Ecto neural progenitor cell (in vitro differentiated cells): Measurements from ENCODE around the gene VDAC2.

Experiments used
- DNase-seq: peaks from one replicate; pipeline ENCODE4 v3.0.0-alpha.2; 2018; ENCODE audit warnings: low spot score

VDAC2 gene

GRCh38 chr10:75253281-75254220, 43.0 kb downstream of the VDAC2 start:
- DNase-seq = no peak

- no peak for DNase-seq
Measured at GRCh38 chr10:75254739-75255138, 44.1 kb downstream of the VDAC2 start.

- no peak for DNase-seq
Measured at GRCh38 chr10:75260990-75261389, 50.4 kb downstream of the VDAC2 start.

GRCh38 chr10:75261813-75262705, 51.5 kb downstream of the VDAC2 start:
- DNase-seq = no peak

- no peak for DNase-seq
Measured at GRCh38 chr10:75263806-75264205, 53.2 kb downstream of the VDAC2 start.

GRCh38 chr10:75265856-75266255, 55.3 kb downstream of the VDAC2 start:
- DNase-seq = no peak

GRCh38 chr10:75266945-75267344, 56.3 kb downstream of the VDAC2 start:
- DNase-seq = no peak

- no peak for DNase-seq
Measured at GRCh38 chr10:75269605-75270004, 59.0 kb downstream of the VDAC2 start.

- no peak for DNase-seq
Measured at GRCh38 chr10:75272094-75272493, 61.5 kb downstream of the VDAC2 start.

- no peak for DNase-seq
Measured at GRCh38 chr10:75272896-75273295, 62.3 kb downstream of the VDAC2 start.

- no peak for DNase-seq
Measured at GRCh38 chr10:75276069-75276872, 65.7 kb downstream of the VDAC2 start.

- DNase-seq = no peak
Measured at GRCh38 chr10:75280236-75280635, 69.6 kb downstream of the VDAC2 start.
